HG03175 (cell line): ENCODE data around the gene COL23A1.
"Not testable (repeated sequence)": the region's sequence is repeated elsewhere in the genome, so short reads cannot be mapped to it uniquely, and the experiment has no call there.

Source experiments
- ATAC-seq: cut with Tn5 transposase; IDR thresholded peaks from one replicate; pipeline ENCODE4 v1.9.1; 2021; ENCODE audit warnings: mild to moderate bottlenecking, moderate library complexity; ENCODE audit not compliant: unreplicated experiment

The COL23A1 gene

DNA sequence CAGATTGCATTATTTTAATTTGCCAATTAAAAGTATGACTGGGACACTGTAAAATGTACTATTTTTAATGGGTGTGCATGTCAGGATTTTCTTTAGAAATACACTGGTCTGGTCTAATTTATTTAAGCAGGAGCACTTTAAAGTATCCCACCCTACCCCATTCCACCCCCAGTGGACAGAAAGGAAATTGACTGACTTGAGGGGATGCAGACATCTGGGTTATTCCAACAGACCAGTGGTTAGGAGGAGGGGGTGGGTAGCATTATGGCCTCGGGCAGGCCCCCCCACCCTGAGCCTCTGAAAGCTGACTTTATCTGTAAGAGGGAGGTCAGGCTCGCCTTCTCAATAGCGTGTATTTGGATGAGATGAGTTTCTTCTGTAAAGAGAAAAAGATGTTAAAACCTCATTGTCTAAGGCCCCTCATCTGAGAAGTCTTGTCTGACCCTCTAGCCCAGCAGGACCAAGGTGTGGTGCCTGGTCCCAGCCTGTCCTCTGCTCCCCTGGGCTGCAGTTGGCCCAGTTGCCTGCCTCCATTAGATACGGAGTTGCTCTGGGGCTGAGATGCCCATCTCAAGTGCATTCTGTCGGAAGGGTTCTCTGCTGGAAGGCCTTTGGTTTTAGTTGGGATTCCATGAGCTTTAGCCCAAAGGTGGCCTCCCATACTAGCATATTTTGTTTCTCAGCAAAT, 381.5 kb downstream of the COL23A1 start:
- ATAC-seq: no peak

DNA sequence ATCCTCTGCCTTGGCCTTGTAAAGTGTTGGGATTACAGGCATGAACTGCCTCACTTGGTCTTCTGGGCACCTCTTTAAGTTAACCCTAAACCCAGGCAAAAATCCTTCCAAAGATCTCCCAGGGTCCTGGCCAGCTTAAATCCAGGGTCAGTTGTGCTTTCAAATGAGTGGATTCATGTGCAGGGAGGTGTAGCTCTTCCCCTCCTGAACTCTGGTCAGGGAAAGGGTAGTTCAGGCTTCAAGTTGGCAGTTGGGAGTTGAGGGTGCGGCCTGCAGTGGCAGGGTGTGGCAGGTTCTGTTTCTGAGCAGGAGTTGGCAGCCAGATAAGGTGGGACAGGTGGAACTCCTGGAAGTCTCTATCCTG, 382.3 kb downstream of the COL23A1 start:
- ATAC-seq: no peak

DNA sequence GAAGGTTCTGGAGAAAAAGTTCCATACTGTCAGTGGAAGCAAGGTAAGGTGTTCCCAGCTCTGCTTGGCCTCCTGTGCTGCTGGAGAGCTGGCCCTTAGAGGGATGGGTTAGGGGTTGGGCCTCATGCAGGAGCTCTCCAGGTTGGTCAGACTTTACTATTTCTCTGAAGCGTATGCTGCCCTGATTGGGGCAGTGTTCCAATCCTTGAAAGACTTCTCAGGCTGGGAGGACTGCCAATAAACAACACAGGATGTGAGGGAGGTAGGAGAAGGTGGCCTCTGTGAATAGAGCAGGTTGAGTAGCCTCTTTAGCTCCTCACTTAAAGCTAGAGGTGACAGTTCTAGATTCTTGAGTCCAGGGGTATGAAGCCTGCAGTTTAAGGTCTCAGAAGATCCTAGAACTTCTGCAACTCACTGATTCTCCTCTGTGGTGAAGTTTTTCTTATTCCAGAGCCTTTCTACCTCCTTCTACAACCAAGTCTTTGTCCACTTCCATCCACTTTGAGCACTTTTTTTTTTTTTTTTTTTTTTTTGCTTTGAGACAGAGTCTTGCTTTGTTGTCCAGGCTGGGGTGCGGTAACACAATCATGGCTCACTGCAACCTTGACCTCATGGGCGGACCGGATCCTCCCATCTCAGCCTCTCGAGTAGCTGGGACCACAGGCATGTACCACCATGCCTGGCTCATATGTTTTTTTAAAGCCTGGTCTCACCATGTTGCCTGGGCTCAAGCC, 382.8 kb downstream of the COL23A1 start:
- no peak for ATAC-seq

DNA sequence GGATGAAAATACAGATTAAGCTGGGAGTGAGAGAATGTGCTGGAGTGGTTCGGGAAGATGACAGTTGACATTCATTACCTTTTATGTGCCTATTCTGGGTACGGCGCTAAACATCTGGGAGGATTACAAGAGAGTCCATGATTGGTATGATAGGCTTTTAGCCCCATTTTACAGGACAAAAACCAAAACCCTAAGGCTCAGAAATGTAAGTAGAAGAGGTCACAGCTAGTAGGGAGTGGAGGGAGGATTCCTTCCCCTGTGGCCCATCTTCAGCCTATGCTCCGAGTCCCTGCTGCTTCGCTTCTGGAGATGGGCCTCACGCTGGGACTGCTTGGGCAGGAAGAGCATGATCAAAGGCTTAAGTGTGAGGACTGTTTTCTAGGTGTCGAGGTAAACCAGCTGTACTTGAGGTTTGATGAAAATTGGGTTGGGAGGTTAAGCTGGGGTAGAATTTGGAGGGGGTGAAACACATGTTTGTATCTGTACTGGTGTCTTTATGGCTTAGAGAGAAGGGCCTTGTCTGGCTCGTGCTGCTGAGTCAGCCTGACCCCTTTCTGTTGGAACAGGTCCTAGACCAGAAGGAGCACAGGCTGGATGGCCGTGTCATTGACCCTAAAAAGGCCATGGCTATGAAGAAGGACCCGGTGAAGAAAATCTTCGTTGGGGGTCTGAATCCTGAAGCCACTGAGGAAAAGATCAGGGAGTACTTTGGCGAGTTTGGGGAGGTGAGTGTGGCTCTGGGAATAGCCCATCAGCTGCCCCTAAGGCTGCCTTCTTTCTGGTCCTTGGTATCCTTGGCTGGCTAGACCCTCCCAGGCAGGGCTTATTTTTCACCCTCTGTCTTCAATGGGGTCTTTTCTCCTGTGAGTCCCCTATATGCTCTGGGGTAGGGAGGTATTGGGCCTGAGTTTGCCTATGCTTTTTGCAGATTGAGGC, 383.8 kb downstream of the COL23A1 start:
- ATAC-seq: no peak

DNA sequence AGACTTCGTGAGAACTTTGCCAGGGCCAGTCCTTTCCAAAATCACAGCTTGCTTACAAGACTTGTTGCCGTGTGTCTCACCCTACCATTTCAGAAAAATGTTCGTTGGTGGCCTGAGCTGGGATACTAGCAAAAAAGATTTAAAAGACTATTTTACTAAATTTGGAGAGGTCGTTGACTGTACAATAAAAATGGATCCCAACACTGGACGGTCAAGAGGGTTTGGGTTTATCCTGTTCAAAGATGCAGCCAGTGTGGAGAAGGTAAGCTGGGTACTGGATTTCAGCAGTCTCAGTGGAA, 384.5 kb downstream of the COL23A1 start:
- no peak for ATAC-seq

DNA sequence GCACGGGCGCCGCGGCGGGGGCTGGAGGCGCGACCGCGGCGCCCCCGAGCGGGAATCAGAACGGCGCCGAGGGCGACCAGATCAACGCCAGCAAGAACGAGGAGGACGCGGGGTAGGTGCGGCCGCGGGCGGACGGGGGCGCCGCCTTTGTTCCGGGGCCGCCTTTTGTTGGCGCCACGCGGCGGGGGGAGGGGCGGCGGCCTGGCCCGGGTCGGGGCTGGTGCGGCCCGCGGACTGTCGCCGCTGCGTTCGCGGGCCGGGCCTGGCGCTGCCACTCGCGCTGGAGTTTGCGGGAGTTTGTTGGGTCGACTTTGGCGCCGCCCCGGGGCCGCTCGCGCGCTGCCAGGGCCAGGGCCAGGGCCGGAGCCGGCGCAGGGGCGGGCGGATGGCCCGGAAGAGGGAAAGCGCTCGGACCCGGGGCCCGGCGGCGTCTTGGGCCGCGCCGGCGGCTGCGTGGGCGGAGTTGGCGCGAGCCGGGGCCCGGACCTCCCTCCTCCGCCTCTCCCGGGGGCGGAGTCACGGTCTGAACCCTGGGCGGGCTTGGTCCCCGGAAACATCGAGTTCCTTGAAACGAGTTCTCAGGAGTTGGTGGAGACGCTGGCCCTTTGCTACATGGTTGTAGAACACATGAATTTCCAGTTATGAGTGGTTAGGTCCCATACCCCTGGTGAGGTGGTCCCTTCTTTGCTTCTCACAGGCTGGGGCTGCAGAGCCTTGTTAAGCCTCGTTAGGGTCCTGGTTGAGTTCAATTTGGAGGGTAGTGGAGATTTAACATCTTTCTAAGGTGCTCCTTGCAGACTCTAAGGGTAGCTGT, 385.1 kb downstream of the COL23A1 start:
- ATAC-seq: peak; percentile 50

DNA sequence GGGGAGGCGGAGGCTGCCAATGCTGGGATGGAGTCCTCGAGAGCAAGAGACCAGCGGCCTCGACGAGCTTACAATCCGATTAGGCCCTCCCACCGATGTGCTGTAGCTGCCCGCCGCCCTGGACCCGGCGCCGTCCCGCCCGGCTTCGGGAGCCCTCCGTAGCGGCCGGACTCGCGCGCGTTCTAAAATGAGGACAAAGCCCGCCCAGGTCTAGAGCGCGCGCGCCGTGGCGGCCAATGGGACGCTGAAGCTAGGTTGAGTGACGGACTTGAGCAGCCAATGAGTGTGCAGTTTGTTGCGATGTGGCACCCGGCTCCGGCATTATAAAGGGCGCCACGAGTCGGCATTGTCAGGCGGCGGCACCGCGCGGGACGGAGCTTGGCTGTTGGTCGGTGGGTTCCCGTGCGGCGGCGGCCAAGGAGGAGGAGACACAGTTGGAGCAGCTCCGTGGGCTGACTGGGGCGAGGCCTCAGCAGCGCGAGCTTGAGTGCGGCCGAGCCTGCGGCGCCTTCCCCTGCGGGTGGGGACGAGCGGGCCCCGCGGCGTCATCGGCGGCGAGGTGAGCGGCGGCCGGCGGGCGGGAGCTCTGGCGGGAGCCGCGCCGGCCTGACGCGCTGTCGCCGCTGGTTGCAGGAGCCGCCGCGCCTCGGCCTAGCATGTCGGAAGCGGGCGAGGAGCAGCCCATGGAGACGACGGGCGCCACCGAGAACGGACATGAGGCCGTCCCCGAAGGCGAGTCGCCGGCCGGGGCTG, 385.8 kb downstream of the COL23A1 start, which contains the start of gene HNRNPAB:
Gene HNRNPAB (plus strand): TSS at position 352 of the 753 bp plus-strand sequence. CDS start 305 bp downstream, at position 657.
- peak; percentile 82 for ATAC-seq

DNA sequence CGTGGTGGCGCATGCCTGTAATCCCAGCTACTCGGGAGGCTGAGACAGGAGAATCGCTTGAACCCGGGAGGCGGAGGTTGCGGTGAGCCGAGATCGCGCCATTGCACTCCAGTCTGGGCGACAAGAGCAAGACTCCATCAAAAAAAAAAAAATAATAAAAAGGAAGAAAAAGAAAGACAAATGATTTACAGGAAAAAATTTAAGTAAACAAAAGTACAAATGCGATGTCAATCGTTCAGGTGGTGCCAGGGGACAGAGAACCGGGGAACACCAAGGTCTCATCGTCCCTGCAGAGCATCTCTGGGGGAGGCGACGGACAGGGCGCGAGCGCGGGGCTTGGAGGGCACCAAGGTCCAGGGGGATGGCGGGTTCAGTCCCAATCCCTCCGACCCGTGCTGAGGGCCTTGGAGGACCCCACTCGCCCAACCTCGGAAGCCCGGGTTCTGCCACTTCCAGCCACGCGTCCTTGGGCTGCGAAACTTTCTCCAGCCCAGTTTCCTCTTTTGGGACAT, 386.5 kb downstream of the COL23A1 start:
- ATAC-seq: no peak

DNA sequence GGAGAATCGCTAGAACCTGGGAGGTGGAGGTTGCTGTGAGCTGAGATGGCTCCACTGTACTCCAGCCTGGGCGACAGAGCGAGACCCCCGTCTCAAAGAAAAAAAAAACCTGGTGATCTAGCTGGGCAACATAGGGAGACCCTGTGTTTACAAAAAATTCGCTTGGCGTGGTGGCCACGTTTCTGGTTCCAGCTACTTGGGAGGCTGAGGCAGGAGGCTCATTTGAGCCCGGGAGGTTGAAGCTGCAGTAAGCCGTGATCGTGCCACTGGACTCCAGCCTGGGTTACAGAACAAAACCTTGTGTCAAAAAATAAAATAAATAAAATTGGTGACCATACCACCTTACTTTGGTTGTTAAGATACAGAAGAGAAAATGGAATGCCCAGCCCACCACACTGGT, 387.7 kb downstream of the COL23A1 start:
- no peak for ATAC-seq

DNA sequence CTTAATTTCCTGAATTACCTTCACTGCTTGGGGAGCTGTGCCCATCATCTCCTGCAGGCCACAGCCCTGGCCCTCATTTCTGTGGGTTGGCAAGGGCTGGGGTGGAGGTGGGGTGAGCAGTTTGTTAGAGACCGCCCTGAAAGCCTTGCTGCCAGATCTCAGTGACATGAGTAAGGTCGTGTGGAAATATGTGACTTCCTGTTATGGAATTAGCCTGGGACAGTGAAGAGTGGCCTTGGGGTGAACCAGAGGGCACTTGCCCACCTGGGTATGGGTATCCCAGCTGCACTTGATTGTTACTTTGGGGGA, 388.3 kb downstream of the COL23A1 start:
- no peak for ATAC-seq

DNA sequence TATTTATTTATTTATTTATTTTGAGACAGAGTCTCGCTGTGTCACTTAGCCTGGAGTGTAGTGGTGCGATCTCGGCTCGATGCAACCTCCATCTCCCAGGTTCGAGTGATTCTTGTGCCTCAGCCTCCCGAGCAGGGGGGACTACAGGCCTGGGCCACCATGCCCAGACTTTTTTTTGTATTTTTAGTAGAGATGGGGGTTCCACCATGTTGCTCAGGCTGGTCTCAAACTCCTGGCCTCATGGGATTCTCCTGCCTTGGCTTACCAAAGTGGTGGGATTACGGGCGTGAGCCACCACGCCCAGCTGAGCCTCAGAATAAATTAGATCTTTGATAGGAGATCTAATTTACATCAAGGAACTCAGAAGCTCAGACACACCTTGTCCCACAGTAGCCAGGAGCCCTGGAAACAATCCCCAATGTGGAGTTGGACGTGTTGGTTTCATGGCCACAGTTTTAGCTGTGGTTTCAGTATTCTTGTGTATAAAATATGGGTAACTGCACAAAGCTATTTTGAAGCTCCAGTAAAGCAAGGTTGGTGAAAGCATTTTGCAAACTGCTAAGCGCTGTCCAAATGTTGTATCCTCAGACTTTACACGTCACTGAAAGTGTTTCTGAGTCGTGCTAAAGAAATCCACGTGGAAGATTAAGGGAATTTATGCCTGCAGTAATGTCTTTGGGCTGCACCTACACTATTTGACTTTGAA, 388.8 kb downstream of the COL23A1 start:
- ATAC-seq: no peak

DNA sequence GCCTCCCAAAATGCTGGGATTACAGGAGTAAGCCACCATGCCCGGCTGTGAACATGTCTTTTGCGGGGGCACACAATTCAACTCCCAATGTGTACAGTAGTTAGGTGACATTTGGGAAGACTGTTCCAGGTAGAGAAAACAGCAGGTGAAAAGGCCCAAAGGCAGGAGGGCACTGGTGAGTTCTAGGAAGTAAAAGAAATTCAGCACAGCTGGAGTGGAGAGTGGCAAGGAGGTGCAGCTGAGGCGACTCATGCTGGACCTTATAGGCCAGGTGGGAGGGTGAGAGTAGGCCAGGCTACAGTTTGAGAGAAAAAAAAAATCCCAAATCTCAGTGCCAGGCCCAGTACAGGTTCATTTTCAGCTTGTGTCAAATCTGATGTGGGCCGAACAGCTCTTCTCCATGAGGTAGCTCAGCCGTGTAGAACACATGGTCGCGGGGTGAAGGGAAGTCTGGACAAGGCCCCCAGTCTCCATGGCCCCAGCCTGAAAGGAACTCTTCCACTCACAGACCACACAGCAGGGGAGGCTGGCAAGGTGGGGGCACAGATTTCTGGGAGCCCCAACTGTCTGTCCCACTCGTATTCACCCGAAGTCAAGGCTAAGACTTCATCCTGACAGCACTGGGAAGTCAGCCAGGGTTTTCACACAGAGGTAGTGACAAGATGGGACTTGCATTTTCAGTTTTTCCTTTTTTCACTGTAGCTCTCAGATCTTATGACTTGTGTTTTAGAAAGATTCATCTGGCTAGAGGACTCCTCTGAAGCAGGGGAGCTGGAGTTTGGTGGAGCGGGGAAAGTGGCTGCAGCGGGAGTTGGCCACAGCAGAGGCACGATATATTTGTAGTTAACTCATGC, 390.4 kb downstream of the COL23A1 start:
- ATAC-seq: no peak

DNA sequence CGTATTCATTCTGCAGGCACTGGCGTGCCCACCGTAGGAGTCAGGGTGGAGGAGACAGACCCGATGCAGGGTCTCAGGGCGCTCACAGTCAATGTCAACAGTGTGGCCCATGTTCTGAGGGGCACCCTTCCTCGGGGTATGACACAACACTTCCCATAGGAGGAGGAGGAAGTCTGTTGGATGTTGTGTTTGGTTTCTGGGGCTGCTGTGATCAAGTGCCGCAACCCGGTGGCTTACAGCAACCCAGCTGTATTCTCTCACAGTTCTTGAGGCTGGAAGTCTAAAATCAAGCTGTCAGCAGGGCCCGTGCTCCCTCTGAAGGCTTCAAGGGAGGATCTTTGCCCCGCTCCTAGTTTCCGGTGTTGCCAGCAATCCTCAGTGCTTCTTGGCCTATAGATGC, 391.5 kb downstream of the COL23A1 start:
- no peak for ATAC-seq

DNA sequence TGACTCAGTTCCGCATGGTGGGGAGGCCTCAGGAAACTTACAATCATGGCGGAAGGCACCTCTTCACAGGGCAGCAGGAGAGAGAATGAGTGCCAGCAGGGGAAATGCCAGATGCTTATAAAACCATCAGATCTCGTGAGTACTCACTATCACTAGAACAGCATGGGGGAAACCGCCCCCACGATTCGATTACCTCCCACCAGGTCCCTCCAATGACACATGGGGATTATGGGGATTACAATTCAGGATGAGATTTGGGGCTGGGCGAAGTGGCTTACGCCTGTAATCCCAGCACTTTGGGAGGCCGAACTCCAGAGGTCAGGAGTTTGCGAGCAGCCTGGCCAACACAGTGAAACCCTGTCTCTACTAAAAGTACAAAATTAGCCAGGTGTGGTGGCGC, 392.0 kb downstream of the COL23A1 start:
- not testable (repeated sequence) for ATAC-seq

DNA sequence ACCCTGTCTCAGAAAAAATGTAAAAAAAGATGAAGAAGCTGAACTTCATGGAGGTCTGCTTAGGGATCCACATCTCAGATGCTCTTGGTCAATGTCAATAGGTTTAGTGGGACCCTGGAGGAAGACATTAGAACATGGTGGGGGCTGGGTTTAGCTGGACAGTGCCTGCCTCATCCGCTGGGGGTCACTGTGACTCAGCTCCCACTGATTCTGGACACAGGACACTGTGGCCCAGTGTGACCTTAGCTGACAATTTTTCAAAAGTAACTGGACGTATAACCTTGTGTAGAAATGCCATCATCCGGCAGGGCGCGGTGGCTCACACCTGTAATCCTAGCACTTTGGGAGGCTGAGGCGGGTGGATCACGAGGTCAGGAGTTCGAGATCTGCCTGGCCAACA, 393.2 kb downstream of the COL23A1 start:
- ATAC-seq: no peak

DNA sequence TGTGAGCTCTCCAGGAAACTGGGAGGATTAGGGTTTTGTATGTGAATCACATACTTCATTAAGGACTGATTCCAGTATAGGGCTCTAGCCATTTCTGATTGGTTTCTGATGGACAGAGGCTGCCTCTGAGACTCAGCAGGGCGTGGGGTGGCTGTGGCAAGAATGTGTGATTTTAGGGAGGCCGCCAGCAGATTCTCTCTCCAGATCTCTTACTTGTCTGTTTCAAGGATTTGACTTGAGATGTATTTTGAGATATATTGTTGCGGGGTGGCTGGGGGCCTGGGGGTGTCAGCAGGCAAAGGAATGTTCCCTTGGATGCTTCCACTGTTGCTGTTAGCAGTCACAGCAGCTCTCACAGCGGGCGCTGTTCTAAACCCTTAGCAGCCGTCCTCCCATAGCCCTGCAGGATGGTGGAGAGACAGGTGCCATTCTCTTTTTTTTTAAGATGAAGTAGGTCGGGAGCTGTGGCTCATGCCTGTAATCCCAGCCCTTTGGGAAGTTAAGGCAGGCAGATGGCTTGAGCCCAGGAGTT, 393.8 kb downstream of the COL23A1 start:
- ATAC-seq: no peak

DNA sequence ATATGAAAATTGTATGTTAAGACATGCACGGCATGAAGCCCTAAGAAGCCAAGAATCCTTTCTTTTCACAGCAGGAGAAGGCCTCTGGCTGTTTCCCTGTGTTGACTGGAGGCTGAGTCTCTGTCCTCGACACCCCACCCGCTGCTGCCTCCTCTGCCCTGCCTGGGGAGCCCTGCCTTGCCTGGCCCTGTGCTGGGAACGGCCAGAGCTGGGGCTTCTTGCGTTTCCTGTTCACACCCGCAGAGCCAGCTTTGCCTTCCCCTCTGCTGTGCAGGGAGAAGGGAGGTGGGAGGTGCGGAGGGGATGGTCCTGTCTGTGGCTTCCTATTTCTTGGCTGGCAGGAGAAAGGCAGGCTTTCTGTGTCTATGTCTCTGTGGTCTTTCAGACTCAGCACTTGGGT, 396.2 kb downstream of the COL23A1 start:
- ATAC-seq: no peak

DNA sequence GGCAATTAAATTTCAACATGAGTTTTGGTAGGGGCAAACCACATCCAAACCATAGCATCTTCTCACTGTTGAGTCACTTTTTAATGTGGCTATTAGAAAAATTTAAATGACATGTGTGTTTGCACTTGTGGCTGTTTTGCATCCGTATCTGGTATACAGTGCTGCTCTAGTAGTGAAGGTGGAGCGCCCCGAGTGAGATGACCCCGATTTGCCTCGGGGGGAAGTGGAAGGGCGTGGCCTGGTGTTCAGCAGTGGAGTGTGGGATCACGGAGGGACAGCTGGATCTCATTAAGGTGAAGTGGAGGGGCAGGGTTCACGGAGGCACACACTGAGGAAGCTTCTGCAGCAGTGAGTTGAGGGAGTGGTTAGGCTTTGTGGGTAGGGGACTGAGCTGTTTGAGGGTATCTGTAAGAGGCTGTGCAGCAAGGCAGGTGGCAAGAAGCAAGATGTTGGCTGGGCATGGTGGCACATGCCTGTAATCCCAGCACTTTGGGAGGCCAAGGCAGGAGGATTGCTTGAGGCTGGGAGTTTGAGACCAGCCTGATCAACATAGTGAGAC, 396.9 kb downstream of the COL23A1 start:
- ATAC-seq: no peak
